ENCODE results near the gene CFAP92.

DNA sequence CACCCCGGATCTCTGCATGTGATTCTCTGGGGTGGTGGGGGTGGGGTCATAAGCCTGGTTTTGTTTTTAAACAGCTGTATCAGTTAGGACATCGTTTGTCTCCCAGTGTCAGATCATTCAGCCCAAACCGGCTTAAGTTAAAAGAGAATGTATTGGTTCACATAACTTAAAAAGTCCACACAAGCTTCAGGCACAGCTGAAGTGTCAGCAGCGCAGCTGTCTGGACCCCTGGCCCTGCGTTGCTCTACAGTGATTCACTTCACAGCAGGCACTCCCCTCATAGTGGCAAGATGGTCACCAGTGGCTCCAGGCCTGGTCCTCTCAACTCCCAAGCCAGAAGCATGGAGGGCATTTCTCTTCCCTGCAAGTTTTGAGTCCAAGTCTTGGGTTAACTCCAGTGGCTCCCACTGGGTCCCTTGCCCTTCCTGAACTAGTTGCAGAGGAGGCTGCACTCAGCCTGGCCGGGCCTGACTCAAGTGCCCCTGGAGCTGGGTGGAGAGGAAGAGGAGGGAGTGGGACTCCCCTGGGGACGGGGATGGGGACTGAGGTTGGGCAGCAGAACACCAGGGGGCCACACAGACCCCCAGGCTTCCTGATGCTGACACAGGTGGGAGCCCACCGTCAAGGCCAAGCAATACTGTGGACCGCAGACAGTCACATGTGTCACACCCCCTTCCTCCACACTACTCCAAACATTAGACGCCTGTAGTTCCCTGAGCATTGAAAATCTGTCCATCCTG lies 37.8 kb upstream of the CFAP92 start:
- no peak for TF ChIP-seq POLR2A (IDR thresholded peaks at IDR 0.05; ENCODE audit: low read depth, low read length)
- no peak for TF ChIP-seq POLR2AphosphoS5 (IDR thresholded peaks at IDR 0.05; ENCODE audit: low read depth, low read length)
- no peak for TF ChIP-seq TAF1 (IDR thresholded peaks at IDR 0.05; ENCODE audit: borderline replicate concordance, low read depth, low read length)

Data from GM12892 (cell line).